NCI-H82 (cell line): Measurements from ENCODE around the gene RNLS.

Experiments used
- DNase-seq: peaks from one replicate; lab custom pipeline; 2025; lab: John Stamatoyannopoulos, UW

Gene RNLS

DNA sequence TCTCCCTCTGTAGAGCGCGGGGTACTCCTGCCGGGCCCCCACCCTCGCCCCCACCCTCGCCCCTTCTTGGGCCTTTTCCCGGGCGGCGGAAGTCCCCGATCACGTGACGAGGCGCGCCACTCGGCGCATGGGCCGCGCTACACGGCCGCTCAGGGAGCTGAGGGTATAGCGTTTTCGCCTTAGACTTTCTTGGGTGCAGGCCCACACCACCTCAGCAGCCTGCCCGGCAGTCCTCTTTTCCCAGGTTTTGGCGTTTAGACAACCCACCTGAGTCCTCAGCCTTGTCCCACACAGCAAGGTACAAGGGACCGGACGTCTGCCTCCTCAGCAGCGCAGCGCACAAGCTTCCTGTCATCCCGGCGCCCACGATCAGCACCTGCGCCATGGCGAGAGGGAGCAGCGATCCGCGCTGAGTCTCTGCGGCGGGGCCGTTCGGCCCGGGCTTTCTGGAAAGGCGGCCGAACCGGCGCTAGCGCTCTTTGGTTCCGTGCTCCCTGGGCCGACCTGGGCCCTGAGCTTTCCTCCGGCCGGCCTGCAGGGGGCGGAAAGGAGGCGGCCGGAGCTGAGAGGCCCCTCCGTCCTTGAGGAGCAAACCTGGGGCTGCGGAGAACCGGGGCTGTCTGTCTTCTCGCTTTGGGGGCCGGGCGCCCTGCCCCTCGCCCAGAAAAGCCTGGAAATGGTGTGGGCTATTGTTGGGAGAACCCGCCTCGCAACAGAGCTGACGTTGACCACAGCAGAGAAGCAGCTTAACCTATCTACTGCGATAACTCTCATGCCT is at the start of gene RNLS:
TSS of gene RNLS (minus strand) at position 513 of the 778 bp plus-strand sequence.
- DNase-seq = no peak

DNA sequence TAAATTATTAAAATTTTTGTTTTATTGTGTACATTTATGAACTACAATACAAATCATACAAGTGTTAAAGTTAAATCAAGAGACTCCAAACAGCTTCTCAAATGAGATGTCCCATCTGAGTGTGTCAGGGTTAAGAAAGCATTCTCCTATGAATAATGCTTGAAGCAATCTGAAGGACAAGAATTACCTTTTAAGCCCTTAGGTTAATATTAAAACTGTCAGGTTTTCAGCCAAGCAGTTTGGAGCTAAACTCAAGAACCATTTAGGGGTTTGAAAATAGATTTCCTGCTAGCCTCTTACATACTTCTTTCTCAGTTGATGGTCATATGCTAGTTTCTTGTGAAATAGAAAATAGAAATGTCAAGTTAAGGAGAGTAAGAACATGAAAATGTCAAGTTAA is 41.7 kb upstream of the RNLS start:
- no peak for DNase-seq

DNA sequence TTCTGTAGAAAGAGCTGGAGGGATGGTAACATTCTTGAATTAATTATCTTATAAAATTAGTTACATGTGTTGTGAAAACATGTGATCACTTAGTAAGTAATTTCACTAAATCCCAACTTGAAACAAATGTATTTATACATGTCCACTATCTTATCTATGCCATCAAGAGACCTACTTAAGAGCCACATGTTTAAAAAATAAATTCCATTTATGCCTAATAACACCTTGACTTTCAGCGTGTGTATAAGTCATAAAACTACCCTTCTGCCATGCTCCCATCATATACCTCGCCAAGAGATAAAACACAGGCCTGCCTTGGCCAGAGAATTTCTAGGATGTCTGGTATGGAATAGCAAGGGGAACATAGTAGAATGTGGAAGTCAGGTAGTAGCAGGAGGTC is 40.7 kb upstream of the RNLS start:
- no peak for DNase-seq

DNA sequence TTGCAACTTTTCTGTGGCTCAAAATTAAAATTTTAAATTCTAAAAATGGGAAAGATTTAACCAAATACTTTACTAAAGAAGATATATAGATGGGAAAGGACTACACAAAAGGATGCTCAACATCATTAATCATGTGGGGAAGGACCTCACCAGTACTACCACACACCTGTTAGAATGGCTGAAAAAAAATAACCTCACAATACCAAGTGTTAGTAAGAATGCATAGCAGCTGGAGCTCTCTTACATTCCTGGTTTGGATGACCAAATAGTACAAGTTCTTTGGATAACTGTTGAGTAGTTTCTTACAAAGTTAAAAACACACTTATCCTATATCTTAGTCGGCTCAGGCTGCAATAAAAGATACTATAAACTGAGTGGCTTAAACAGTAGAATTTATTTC is 37.3 kb upstream of the RNLS start:
- no peak for DNase-seq

DNA sequence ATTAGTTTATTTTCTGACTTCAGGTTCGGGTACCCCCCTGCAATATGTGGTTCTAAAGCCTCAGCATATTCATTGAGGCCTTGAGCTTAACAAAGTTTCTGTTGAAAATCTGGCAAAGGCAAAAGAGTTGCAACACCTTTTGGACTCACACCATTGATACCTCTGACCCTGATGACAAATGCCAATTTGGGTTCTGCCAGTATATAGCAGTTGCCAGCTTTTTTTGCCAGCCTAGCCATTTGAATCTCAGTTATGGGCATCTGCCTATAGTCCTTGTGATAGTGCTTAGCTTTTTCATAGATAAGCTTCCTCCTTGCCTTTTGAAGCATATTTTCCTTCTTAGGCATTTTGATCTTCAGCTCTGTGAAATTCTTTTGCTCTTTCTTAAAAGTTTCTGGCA is 35.4 kb upstream of the RNLS start:
- DNase-seq = no peak

DNA sequence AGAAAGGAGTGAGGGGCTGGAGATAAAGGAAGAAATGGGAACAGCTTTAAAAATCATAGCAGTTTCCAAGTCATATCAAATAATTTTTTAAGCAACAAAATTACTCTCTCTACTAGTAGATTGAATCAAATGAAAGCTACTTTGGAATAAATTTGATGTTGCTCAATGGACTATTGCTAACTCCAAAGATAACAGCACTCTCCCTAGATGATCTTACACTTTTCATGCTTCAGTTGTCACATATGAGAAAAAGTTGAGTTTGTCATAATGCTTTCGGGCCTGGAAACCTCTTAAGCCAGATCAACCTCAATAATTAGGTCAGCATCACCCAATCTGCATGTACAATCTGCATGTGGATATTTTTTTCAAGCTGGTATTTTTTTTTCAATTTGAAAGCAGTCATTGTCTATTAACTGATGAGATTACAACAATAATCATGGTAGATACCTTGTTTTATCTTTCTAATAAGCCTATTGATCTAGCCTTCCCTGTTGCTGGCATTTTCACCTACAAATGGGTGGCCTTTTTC is 34.7 kb upstream of the RNLS start:
- no peak for DNase-seq

DNA sequence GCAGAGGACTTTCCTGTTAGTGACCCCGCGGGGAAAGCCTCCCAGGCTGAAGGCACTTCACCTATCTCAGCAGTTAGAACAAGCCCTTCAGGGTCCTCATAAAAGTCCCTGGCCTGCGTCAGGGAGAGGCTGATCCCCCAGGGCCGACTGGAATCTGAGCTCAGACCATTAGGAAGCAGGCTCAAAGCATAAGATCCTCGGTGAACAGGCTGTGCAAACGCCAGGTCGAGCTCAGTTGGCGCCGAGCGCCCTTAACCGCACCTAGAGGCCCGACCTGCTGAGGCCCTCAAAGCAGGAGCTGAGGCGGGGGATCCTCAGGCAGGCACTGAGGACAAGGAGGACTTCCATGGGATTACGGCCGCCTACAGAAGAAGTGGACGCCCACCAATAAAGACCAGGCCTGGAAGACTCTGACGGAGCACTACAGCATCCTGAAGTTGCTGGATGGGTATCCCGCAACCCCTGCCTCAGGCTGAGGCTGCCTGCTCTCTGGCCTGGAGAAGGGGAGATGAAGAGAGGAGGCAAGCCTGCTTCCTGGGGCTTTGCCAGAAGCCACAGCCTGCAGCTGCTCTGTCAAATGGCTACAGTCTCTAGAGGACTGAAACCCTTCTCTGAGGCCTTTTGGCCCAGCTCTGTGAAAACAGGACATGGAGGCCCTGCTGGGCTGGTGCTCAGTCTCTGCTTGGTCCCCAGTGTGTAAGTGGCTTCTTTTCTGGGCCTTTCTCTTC is 33.3 kb upstream of the RNLS start:
- no peak for DNase-seq

DNA sequence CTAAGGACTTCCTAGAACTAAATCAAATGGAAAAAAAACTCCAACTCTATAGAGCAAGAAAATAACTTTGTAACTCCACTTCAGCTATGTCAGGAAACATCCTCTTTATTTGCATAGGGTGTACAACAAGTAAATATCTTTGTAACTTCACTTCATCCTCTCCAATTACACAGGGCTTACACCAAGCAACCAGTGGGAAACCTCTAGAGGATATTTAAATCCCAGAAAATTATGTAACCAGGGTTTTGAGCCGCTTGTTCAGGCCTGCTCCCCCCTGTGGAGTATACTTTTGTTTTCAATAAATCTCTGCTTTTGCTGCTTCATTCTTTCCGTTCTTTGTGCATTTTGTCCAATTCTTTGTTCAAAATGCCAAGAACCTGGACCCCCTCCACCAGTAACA is 25.7 kb upstream of the RNLS start:
- no peak for DNase-seq

DNA sequence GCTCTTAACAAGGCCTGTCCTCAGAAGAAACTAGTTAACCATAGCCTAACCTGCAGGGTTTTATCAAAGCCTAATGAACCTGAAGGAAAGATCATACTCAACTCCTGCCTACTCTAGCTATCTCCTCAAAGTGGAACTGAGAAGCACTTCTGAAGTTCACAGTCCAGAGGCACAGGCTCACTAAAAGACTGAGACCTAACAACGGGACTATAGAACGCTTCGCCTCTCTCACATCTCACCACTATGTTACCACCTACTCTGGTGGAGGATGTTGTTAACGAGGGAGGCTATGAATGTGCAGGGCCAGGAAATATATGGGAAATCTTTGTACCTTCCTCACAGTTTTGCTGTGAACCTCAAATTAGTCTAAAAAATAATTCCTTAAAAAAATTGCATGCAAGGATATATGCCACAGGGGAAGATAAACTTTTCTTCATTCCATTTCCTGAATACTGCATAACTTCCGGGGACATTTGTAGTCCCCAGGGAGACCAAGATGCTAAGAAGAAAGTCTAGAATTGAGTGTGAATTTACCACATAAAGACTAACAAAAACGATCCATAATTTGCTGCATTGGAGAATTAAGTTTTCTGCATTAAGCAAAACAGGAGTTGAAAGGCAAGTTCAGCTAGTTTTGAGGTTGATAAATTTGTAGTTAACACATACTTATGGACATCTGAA is 25.1 kb upstream of the RNLS start:
- no peak for DNase-seq

DNA sequence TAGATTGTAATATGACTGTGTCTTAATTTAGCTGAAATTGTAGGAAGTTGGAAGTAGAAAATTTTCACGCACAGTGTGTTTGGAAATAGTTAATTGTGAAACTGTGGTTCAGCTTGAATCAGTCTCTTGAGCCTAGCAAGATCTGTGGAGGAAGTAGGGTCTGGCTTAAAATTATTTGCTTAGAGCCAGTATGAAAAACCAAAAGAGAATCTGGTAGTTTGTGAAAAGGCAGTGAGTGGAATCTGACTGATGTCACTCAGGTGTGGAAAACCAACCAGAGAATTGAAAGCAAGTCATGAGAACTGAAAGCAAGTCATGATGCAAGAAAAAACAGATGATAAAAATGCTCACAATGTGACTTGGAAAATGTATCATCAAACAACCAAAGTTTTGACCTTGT is 14.9 kb upstream of the RNLS start:
- DNase-seq = no peak

DNA sequence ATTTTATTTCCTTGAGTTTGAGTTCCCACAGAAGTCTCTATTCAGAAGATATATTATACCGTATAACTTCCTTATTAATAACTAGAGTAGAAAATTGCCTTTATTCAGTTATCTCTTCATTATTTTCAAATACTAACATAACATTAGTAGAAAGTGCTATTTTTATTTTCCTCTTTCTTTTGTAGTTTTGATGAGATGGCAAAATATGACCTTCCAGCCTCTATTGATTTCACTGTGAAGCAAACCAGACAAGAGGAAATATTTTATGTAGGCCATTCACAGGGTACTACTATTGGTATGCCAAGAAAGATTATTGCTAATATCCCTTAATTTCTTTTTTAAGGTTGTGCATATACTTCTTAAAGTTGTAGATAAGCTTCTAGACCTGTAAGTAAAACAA is 11.4 kb upstream of the RNLS start:
- no peak for DNase-seq

DNA sequence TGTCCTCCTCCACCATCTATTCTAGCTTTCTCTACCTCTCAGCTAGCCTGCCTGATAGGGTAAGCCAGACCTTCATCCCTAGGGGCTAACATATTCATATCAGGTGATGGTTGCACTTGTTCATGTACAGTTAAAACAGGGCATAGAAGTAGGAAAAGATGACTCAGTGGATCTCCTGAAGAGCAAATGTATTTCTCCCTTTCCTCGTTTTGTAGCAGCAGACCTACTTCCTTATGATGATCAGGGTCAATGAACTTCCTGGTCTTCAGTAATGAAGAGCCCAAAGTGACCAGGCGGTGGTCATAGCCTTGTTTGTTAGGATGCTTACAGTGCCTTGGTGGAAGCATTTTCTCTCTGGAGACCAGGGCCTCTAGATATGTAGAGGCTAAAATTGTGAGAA is 9.8 kb upstream of the RNLS start:
- no peak for DNase-seq

DNA sequence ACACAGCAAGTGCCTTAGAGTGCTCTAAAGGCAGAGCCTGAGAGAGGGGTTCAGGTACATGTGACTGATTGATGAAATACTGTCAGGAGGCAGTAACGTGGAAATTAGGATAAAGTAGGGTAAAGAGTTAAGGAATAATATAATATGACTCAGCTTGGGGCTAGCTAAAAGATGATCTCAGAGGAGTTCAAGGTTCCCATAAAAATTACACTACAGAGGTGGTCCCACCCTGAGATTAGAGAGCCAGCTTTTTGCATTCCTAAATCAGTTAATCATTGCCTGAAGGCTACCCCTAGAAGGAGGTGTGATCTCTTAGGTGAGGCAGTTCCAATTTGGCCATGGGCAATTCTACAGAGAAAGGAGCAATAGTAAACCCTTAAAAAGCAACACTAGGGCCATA is 9.3 kb upstream of the RNLS start:
- no peak for DNase-seq

DNA sequence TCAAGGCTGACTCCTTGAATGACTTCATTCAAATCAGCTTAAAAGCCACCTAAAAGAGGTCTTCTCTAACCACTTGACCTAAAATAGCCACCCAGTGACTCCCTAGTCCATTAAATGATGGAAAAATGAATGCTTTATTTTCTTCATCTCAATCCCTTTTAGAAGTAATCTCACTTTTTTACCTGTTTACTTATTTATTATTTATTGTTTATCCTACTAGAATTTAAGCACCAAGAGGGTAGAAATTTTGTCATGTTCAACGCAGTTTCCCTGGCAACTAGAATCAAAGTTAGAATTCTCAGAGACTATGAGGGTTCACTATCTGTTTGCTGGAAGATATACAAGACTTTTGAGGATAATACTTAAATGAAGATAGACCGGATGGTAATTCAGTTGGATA is 3.3 kb upstream of the RNLS start, which contains the start of gene LIPJ:
TSS of gene LIPJ (plus strand) at position 301 of the 400 bp plus-strand sequence. CDS start 3,926 bp downstream, outside the sequence.
- DNase-seq = no peak

DNA sequence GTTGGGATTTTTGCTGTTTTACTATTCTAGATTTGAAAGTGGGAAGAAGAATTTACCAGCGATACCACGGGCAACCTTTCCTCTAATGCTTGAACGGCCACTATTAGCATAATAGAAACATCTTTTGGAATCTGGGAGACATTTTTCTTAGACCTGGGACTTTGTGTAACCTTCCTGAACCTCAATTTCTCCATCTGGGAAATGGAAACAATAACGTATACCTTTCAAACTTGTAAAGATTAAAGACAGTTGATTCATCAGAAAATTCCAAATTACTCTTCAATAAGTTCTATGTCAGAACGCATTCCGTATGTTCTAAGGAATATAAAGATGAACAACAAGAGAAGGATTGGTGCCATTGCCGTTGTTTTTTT is 453 bp upstream of the RNLS start:
- DNase-seq = no peak

DNA sequence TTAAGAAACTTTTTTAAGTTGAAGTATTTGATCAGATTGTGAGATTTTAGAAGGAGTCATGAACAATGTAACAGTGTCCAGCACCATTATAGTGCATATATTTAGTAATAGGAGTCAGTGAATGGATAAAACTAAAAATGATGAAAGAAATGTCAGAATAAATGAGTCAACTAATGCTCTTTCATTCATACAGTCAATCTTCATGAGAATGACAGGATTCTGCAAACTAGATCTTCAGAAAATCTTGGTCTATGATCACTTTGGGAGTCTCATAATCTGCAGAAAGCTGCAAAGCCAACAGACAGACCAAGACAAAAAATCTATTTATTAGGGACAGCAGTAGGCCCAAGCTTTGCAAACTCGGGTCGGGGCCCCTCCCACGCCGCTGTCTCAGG is 710 bp downstream of the RNLS start:
- no peak for DNase-seq

DNA sequence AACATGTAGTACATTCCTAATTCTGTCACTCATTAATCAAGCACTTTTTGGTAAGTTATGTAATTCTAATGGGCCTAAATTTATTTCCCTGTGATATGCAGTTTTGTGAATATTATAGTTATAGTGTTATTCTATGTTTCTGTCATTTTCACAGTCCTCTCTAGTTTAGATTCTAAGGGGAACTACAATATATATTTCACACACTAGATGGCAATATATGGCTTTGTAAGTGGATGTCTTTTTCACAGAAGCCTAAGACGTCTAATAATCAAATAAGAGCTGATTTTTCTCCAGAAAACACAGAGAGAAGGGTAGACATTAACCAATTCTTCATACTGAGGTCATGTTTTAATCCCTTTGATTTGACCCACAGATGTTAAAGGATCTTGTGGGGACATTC is 18.0 kb downstream of the RNLS start:
- DNase-seq = peak; percentile 25

DNA sequence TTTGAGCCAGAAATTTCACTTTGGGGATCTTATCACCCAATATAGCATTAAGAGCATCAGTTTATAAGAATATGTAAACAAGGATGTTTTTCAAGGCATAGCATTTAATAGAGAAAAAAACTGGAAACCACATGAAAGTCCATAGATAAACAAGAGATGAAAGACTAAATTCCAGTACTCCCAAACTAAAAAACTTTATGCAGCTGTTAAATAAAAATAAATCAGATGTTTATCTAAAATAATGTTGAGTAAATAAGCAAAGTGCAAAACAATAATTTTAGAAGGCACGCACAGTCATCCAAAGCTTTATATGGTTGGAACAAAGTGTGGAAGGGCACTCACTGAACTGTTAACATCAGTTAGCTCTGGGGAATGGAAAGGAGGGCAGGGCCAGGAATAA is 21.0 kb downstream of the RNLS start:
- no peak for DNase-seq

DNA sequence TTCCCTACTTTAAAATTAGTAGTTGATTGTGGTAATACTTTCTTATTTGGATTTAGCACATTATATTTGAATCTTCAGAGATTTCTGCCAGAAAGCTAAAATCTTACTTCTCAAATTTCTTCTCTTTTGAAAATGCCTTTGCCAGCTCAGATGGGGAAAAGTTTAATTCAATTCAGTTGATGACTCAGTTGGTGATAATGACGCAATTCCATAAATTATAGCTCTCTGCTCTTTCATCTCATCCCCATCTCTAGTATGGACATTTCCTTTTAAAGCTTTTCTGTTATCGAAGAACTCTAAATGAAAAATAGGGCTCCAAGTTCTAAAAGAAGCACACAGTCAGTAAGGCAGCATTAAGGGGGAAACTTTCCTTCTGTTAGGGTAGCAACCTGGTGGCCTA is 25.5 kb downstream of the RNLS start:
- DNase-seq = no peak

DNA sequence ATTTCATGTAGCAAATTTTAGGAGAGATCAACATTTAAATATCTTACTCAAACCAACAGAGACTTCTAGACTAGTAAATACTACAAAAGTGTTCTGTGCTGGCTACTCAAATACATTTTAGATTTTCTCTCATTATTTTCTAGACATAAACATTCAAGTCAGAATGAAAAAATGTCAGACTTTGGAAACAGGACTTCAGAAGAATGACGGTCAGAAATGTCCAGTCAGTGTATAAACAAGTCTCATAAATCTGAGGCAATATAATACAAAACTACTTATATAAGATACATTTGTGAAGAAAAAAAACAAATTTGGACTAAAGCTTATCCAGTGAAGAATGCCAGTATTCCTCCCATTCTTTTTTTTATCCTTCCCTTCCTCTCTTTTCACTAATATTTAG is 25.9 kb downstream of the RNLS start:
- DNase-seq = no peak

DNA sequence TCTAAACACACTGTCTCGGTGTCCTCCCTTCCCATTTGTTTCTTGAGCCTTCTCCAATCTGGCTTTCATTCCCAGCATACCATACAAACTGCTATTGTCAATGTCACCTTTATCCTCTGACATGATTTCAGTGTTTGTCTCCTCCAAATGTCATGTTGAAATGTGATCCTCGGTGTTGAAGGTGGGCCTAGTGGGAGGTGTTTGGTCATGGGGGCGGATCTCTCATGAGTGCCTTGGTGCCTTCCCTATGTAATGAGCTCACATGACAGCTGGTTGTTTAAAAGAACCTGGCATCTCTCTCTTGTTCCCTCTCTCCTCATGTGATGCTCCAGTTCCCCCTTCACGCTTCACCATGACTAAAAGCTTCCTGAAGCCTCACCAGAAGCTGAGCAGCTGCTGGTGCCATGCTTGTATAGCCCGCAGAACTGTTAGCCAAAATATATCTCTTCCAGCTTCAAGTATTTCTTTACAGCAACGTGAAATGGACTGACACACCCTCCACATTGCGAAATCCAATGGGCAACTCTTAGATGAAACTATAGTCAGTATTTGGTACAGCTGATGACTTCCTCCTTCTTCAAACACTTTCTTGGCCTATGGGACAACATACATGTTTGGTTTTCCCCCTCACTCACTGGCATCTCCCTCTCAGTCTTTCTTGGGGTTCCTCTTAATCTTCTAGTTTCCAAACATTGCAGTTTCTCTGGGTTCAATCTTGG is 27.8 kb downstream of the RNLS start:
- DNase-seq = peak; percentile 2

DNA sequence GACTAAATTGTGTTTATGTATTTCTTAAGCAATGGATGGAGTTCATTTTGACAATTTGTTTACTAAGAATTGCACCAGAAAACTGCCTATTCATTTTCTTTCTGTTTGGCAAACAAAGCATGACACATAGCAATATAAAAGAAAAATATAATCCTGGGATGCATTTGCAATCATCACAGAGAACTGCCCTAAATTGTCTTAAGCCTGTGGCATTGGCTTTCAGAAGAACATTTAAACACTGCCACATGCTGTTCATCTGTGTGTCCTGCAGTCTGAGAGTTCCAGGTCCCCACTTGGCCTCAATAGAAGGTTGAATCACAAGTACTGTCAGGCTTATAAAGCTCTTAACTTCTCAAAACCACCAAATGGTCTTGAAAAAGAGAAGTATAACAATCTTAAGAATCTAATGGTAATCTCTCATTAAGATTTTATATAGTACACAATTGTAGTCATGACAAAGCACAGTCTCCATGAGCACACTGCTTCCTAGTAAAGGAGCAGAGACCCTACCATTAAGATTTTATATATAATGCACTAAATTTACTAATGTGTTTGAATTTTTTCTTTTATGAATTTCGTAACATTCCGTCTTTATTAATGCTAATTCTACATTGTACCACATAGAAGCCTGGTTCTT is 29.9 kb downstream of the RNLS start:
- peak; percentile 74 for DNase-seq
